Measurements from ENCODE around the gene TCF20. TPM values are rescaled to one million over a fixed set of nuclear protein-coding genes. Genes with fewer than 3 reads are reported as not detected.

TCF20 gene
- total and polyA plus RNA-seq, 2 experiments from 2014 or later, result 5.9 to 34.3 TPM

GRCh38 chr22:42313804-42314581 is 43.5 kb upstream of the TCF20 start:
- TF ChIP-seq CTCF (IDR thresholded peaks at IDR 0.05; ENCODE audit: poor library complexity), result peak; percentile 66
- no peak for TF ChIP-seq EZH2 (IDR thresholded peaks at IDR 0.05; ENCODE audit: borderline replicate concordance)
- TF ChIP-seq EZH2phosphoT487 (IDR thresholded peaks at IDR 0.05; ENCODE audit: low read depth, severe bottlenecking, unreplicated experiment), result no peak
- H2AFZ ChIP-seq, result no peak overlapping the region
- H3K36me3 ChIP-seq (replicated peaks; ENCODE audit: insufficient read depth, low read depth), result no peaks in the 10 kb centered on the region
- H4K20me1 ChIP-seq (ENCODE audit: insufficient read depth, poor library complexity, severe bottlenecking), result no peaks in the 10 kb centered on the region
- DNase-seq (ENCODE audit: low spot score), result peak; percentile 90
- WGBS (ENCODE audit: low lambda C conversion rate, missing lambda C conversion rate), result 32% methylated on average over 32 of the region's 33 CpGs
- H3K4me2 ChIP-seq, result peak overlapping the region; percentile 22
- no peaks in the 10 kb centered on the region for H3K9me2 ChIP-seq (replicated peaks; ENCODE audit: insufficient read depth)
- no peaks in the 10 kb centered on the region for H3K27me3 ChIP-seq
- no peaks in the 10 kb centered on the region for H3K9me3 ChIP-seq (ENCODE audit: low read depth)
- H3K4me1 ChIP-seq (ENCODE audit: insufficient read depth), result peaks cover 35% of the 10 kb centered on the region
- H3K4me3 ChIP-seq, result no peak overlapping the region
- peaks cover 3% of the 10 kb centered on the region for H3K79me2 ChIP-seq
- H3K27ac ChIP-seq, result peak overlapping the region; percentile 67

GRCh38 chr22:42313204-42313603 is 42.8 kb upstream of the TCF20 start:
- Histone ChIP-seq H3K4me1 (ENCODE audit: insufficient read depth) (peaks cover 32% of the 10 kb centered on the region), H3K79me2 (peaks cover 3% of the 10 kb centered on the region), H3K27ac (peak overlapping the region; percentile 67), H3K9me3 (ENCODE audit: low read depth) (no peaks in the 10 kb centered on the region), H2AFZ (no peak overlapping the region), H3K4me3 (no peak overlapping the region), H3K4me2 (no peak overlapping the region), H3K27me3 (no peaks in the 10 kb centered on the region), H4K20me1 (ENCODE audit: insufficient read depth, poor library complexity, severe bottlenecking) (no peaks in the 10 kb centered on the region), H3K36me3 (replicated peaks; ENCODE audit: insufficient read depth, low read depth) (no peaks in the 10 kb centered on the region), H3K9me2 (replicated peaks; ENCODE audit: insufficient read depth) (no peaks in the 10 kb centered on the region)
- DNase-seq (ENCODE audit: low spot score), result no peak
- 90% methylated on average over 7 of the region's 7 CpGs for WGBS (ENCODE audit: low lambda C conversion rate, missing lambda C conversion rate)
- TF ChIP-seq EZH2phosphoT487 (IDR thresholded peaks at IDR 0.05; ENCODE audit: low read depth, severe bottlenecking, unreplicated experiment), result no peak
- TF ChIP-seq EZH2 (IDR thresholded peaks at IDR 0.05; ENCODE audit: borderline replicate concordance), result no peak
- no peak for TF ChIP-seq CTCF (IDR thresholded peaks at IDR 0.05; ENCODE audit: poor library complexity)

- Histone ChIP-seq H4K20me1 (ENCODE audit: insufficient read depth, poor library complexity, severe bottlenecking) (no peaks in the 10 kb centered on the region), H3K4me1 (ENCODE audit: insufficient read depth) (peaks cover 15% of the 10 kb centered on the region), H3K27me3 (no peaks in the 10 kb centered on the region), H3K9me2 (replicated peaks; ENCODE audit: insufficient read depth) (no peaks in the 10 kb centered on the region), H3K4me2 (no peak overlapping the region), H3K27ac (no peak overlapping the region), H3K79me2 (peaks cover 3% of the 10 kb centered on the region), H2AFZ (no peak overlapping the region), H3K4me3 (no peak overlapping the region), H3K36me3 (replicated peaks; ENCODE audit: insufficient read depth, low read depth) (no peaks in the 10 kb centered on the region), H3K9me3 (ENCODE audit: low read depth) (no peaks in the 10 kb centered on the region)
- no peak for TF ChIP-seq EZH2phosphoT487 (IDR thresholded peaks at IDR 0.05; ENCODE audit: low read depth, severe bottlenecking, unreplicated experiment)
- no peak for TF ChIP-seq CTCF (IDR thresholded peaks at IDR 0.05; ENCODE audit: poor library complexity)
- no peak for TF ChIP-seq EZH2 (IDR thresholded peaks at IDR 0.05; ENCODE audit: borderline replicate concordance)
- WGBS (ENCODE audit: low lambda C conversion rate, missing lambda C conversion rate), result 82% methylated on average over 16 of the region's 16 CpGs
- DNase-seq (ENCODE audit: low spot score), result no peak
These were observed 40.0 kb upstream of the TCF20 start for GRCh38 chr22:42310291-42311015.

Data from hepatocyte (in vitro differentiated cells).